Panc1 (cell line): ENCODE results near the gene SRCAP. TPM values are rescaled to one million over a fixed set of nuclear protein-coding genes. Genes with fewer than 3 reads are reported as not detected.

Source experiments
- ATAC-seq: fragments of 200-7000 bp; cut with Tn5 transposase; 2 replicates; pipeline ENCODE4 v1.9.1; 2020; ENCODE audit warnings: mild to moderate bottlenecking, moderate library complexity
- BruUV-seq: library from RNA; stranded (reverse); fragments of 400-500 nt; replicated peaks from 2 replicates; lab custom pipeline; 2021; lab: Mats Ljungman, UMichigan
- CTCF ChIA-PET: fragments of 300-600 bp; sonication (Branson Sonifier 250); formaldehyde crosslinking; loops from one replicate; lab custom pipeline; 2022; ENCODE audit warnings: antibody characterized with exemption; lab: Charles Lee
- POLR2A ChIA-PET: fragments of 300-600 bp; sonication (Branson Sonifier 250); formaldehyde crosslinking; loops from one replicate; lab custom pipeline; 2022; ENCODE audit warnings: antibody characterized with exemption; lab: Charles Lee
- DNase-seq: peaks from one replicate; pipeline ENCODE4 v3.0.0-alpha.2; 2010; ENCODE audit warnings: low read depth, low spot score
- H3K27ac ChIP-seq: 2 replicates; pipeline ENCODE4 v1.5.1; 2011; ENCODE audit warnings: mild to moderate bottlenecking, low read length, inconsistent platforms
- H3K27me3 ChIP-seq: fragments of 200-500 bp; sonication (Bioruptor generic); 2 replicates; pipeline ENCODE4 v1.6.0; 2014; ENCODE audit warnings: low read length, inconsistent platforms; ENCODE audit not compliant: control insufficient read depth, insufficient read depth
- H3K36me3 ChIP-seq: fragments of 200-500 bp; sonication (Bioruptor generic); 2 replicates; pipeline ENCODE4 v1.5.1; 2014; ENCODE audit warnings: inconsistent platforms, mild to moderate bottlenecking, low read length, moderate library complexity; ENCODE audit not compliant: control insufficient read depth, insufficient read depth
- H3K4me1 ChIP-seq: 2 replicates; pipeline ENCODE4 v1.5.1; 2011; ENCODE audit warnings: inconsistent platforms, mild to moderate bottlenecking, low read length, moderate library complexity; ENCODE audit not compliant: control insufficient read depth, insufficient read depth
- H3K4me3 ChIP-seq, 2 experiments: 2 replicates each; pipeline ENCODE4 v1.5.1; 2011 to 2012; ENCODE audit warnings: low read depth in 2 of 2, low read length in 2 of 2, mild to moderate bottlenecking in 2 of 2, inconsistent platforms in 1 of 2, moderate library complexity in 1 of 2
- H3K9me3 ChIP-seq: fragments of 200-500 bp; sonication (Bioruptor generic); 2 replicates; pipeline ENCODE4 v1.5.1; 2014; ENCODE audit warnings: low read depth, mild to moderate bottlenecking, inconsistent platforms, low read length, moderate library complexity; ENCODE audit not compliant: control insufficient read depth, insufficient read depth
- POLR2AphosphoS5 ChIP-seq: IDR thresholded peaks from 2 replicates; pipeline ENCODE4 v1.6.1; 2012; ENCODE audit warnings: mild to moderate bottlenecking, low read depth, low read length, moderate library complexity
- SIN3A ChIP-seq: IDR thresholded peaks from 2 replicates; pipeline ENCODE4 v1.6.1; 2012; ENCODE audit warnings: low read depth, mild to moderate bottlenecking, low read length, moderate library complexity, borderline replicate concordance; ENCODE audit not compliant: insufficient read depth
- TCF7L2 ChIP-seq: IDR thresholded peaks from 2 replicates; pipeline ENCODE4 v1.6.1; 2011; ENCODE audit warnings: mild to moderate bottlenecking, low read depth, low read length, inconsistent platforms
- in situ Hi-C: cut with HindIII; loops from 2 replicates; pipeline ENCODE4 v1.10.0; 2016; ENCODE audit warnings: low sequenced_read_pairs, low pct_unique_long_range_greater_than_20kb
- intact Hi-C: fragments of 100-400 bp; cut with micrococcal nuclease; formaldehyde crosslinking; loops from one replicate; pipeline ENCODE4 v1.10.0; 2022; ENCODE audit not compliant: unreplicated experiment
- total RNA-seq: library from RNA; stranded (reverse); gene quantifications from one replicate; pipeline ENCODE4 v1.2.1, GENCODE V29; 2021; ENCODE audit not compliant: unreplicated experiment
- TF ChIP-seq, protein P1 (sequence below), 2 experiments: IDR thresholded peaks; 2 replicates each; pipeline ENCODE4 v1.6.1; 2011 to 2012; ENCODE audit warnings: low read depth in 2 of 2, control low read depth in 1 of 2, low read length in 1 of 2, mild to moderate bottlenecking in 1 of 2, moderate library complexity in 1 of 2; ENCODE audit not compliant: insufficient read depth in 1 of 2

The SRCAP gene
- total RNA-seq, 1 experiment from 2014 or later = 73.6 TPM

- ChIA-PET CTCF (interaction anchor here (0.7 kb wide), 1 partner anchor 106 kb away, joined by 3 read pairs; no protein-coding TSS in a partner anchor), POLR2A (interaction anchor here (1.0 kb wide), 1 partner anchor 19 kb away, joined by 3 read pairs; no protein-coding TSS in a partner anchor)
- Histone ChIP-seq H3K36me3 (peaks cover 8% of the 10 kb centered on the region; the same call in 1 of the 2 replicates), H3K27me3 (no peaks in the 10 kb centered on the region), H3K9me3 (no peaks in the 10 kb centered on the region), H3K4me3 (peak overlapping the region; percentile 86 to 87), H3K4me1 (peaks cover 20% of the 10 kb centered on the region), H3K27ac (peak overlapping the region; percentile 91)
- ATAC-seq (peak; percentile 89), DNase-seq (no peak)
- in situ Hi-C loops = no loop called here
- no TSS peak for BruUV-seq
- TF ChIP-seq TCF7L2 (no peak), POLR2AphosphoS5 (no peak), SIN3A (peak; percentile 55; the same call in 1 of the 2 replicates)
- intact Hi-C loops = no loop called here
These were observed 87.4 kb downstream of the SRCAP start for GRCh38 chr16:30786115-30786935.

GRCh38 chr16:30786936-30787612 lies 88.1 kb downstream of the SRCAP start, which contains the start of gene ZNF629:
Gene ZNF629, minus strand, starts transcription at chr16:30787205. Its CDS starts 2,723 bp downstream, at chr16:30784482.
- ATAC-seq = peak; percentile 81
- intact Hi-C loops = no loop called here
- H3K36me3 ChIP-seq = peaks cover 8% of the 10 kb centered on the region; the same call in 1 of the 2 replicates
- BruUV-seq = no TSS peak
- no peaks in the 10 kb centered on the region for H3K9me3 ChIP-seq
- H3K4me3 ChIP-seq = peak within 1 kb of the TSS; percentile 86 to 87
- peaks cover 20% of the 10 kb centered on the region for H3K4me1 ChIP-seq
- ChIA-PET CTCF (interaction anchor here (0.7 kb wide), 1 partner anchor 105 kb away, joined by 3 read pairs; no protein-coding TSS in a partner anchor), POLR2A (interaction anchor here (0.7 to 1.0 kb wide), 2 partner anchors 18 to 172 kb away, joined by 3 read pairs; no protein-coding TSS in a partner anchor)
- peak; percentile 73 for TF ChIP-seq POLR2AphosphoS5
- TF ChIP-seq, protein P1, sequence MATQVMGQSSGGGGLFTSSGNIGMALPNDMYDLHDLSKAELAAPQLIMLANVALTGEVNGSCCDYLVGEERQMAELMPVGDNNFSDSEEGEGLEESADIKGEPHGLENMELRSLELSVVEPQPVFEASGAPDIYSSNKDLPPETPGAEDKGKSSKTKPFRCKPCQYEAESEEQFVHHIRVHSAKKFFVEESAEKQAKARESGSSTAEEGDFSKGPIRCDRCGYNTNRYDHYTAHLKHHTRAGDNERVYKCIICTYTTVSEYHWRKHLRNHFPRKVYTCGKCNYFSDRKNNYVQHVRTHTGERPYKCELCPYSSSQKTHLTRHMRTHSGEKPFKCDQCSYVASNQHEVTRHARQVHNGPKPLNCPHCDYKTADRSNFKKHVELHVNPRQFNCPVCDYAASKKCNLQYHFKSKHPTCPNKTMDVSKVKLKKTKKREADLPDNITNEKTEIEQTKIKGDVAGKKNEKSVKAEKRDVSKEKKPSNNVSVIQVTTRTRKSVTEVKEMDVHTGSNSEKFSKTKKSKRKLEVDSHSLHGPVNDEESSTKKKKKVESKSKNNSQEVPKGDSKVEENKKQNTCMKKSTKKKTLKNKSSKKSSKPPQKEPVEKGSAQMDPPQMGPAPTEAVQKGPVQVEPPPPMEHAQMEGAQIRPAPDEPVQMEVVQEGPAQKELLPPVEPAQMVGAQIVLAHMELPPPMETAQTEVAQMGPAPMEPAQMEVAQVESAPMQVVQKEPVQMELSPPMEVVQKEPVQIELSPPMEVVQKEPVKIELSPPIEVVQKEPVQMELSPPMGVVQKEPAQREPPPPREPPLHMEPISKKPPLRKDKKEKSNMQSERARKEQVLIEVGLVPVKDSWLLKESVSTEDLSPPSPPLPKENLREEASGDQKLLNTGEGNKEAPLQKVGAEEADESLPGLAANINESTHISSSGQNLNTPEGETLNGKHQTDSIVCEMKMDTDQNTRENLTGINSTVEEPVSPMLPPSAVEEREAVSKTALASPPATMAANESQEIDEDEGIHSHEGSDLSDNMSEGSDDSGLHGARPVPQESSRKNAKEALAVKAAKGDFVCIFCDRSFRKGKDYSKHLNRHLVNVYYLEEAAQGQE (IDR thresholded peaks at IDR 0.05; ENCODE audit: insufficient read depth in 1 of 2, low read depth in 2 of 2, low read length in 1 of 2) = no peak; a peak in 1 of 4 replicates
- no peak for DNase-seq
- in situ Hi-C loops = no loop called here
- H3K27ac ChIP-seq = peak within 1 kb of the TSS; percentile 91
- no peaks in the 10 kb centered on the region for H3K27me3 ChIP-seq
